Retina (tissue), 1 donor: ENCODE measurements around the gene SCNM1.
A peak's percentile ranks its signal among the peaks of the same experiment; 100 is the strongest.

ENCODE experiments used
- DNase-seq: peaks from one replicate; pipeline ENCODE4 v3.0.0-alpha.2; 2016

Gene SCNM1, protein sequence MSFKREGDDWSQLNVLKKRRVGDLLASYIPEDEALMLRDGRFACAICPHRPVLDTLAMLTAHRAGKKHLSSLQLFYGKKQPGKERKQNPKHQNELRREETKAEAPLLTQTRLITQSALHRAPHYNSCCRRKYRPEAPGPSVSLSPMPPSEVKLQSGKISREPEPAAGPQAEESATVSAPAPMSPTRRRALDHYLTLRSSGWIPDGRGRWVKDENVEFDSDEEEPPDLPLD

GRCh38 chr1:151165738-151166504 is at the start of gene SCNM1, which contains the start of gene LYSMD1:
TSS of gene SCNM1 (plus strand) at chr1:151166144. CDS start at chr1:151166153, 9 bp downstream.
TSS of gene LYSMD1 (minus strand) at chr1:151165902. CDS start at chr1:151165258, 644 bp downstream.
- DNase-seq = peak; percentile 96

GRCh38 chr1:151124763-151125403 is 41.1 kb upstream of the SCNM1 start:
- DNase-seq = no peak

DNA sequence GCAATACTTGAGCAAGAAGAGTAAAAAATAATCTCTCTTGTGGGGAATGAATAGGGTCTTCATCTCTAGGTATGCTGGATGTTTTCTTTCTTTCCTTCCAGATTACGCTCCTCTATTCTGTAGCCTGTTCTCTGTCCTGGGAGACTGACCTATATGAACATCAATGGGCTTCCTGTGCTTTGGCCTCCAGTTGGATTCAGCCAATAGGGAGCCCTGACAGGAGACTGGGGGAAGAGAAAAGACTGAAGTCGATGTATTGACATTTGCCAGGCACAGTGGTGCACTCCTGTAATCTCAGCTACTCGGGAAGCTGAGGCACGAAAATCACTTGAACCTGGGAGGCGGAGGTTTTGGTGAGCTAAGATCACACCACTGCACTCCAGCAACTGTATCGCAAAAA is 37.1 kb upstream of the SCNM1 start:
- no peak for DNase-seq

GRCh38 chr1:151130987-151131586 is 34.9 kb upstream of the SCNM1 start:
- DNase-seq = peak; percentile 90

DNA sequence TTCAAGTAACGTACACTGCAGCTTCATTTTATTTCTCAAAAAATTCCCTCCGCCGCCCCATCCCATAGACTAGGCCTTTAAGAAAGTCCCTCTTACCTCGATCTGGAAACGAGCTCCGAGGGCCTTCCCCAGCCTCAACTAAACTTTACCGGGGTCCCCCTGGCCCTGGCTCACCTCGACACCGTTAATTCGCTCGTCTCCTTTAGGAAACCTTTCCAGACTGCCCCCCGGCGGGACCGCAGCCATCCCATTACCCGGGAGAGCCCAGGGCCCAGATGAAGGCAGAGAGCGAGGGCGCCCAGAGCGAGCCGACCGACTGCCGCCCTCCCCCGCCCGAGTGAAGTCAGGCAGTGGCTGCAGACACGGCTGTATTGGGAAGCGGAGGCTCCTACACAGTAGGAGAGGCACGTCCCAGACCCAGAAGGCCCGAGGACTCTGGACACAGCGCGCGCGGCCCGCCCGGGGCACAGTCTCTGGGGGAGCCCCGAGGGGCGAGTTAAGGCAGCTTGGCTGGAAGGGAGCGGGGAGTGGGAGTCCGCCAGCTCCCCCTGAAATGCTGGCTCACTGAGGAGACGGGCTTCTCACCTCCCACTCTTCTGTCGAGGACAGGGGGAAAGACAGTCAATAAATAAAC is 34.1 kb upstream of the SCNM1 start:
- DNase-seq = peak; percentile 85

DNA sequence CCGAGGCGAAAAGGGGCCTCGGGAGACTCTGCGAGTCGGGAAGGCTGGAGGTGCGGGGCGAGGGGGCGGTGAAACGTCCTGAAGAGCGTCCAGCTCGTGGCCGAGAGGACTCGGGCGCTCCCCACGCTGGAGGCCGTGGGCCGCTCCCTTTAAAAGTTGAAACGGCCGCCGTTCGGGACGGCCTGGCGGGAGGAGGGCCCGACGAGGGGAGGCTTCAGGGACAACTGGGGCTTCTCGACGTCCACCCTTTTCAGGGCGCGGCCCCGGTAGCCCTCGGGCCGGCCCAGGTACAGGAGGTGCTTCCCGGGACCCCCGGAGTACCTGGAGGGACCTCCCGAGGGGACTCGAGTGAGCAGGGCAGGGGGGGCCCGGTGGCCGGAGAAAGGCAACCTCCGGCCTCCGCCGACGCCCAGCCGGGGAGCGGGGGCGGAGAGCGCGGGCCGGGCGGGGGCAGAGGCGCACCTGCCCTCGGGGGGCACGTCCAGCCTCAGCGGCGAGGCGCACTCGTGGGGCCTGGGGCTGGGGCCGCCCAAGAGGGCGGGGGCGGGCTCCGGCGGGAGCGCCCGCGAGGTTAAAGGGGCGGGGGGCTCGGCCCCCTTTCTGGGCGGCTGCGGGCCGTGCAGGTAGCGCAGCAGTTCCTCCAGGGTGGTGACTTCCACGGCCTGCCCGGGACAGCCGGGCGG is 33.5 kb upstream of the SCNM1 start:
- no peak for DNase-seq

- DNase-seq = no peak
Measured at GRCh38 chr1:151133018-151133806, 32.7 kb upstream of the SCNM1 start.

DNA sequence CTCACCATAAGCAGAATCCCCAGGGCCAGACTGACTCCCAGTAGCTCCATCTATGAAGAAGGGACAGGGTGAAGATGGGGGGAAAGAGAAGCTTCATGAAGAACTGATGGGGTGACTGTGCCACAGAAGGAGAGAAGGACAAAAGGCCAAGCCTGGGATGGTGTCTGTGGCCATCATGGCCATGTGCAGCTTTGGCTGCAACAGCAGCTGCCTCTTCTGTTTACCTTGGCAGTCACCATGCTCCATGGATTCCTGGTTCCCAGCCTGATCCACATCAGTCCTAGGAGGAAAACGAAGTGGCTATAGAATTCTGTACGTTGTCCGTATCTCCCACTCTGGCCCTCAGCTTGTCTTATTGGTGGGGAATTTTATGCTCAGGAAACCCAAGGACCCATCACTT is 31.5 kb upstream of the SCNM1 start:
- DNase-seq = no peak

DNA sequence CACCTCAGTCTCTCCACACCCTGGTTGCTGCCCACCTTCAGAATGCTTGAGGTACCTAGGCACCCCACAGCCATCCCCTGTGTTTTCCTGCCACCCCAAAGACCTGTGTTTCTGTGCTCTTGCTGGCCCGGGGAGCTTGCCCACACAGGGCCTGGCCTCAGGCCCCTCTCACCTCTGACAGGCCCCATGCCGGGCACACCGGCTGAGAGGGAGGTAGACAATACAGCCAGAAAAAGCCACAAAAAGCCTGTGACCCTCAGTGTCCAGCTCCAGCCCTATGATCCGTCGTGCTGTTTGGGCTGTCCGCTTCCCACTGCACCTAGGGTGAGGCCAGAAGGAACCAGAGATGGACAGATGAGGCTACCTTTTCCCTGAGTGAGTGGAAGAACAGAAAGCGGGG is 31.0 kb upstream of the SCNM1 start:
- DNase-seq = no peak

DNA sequence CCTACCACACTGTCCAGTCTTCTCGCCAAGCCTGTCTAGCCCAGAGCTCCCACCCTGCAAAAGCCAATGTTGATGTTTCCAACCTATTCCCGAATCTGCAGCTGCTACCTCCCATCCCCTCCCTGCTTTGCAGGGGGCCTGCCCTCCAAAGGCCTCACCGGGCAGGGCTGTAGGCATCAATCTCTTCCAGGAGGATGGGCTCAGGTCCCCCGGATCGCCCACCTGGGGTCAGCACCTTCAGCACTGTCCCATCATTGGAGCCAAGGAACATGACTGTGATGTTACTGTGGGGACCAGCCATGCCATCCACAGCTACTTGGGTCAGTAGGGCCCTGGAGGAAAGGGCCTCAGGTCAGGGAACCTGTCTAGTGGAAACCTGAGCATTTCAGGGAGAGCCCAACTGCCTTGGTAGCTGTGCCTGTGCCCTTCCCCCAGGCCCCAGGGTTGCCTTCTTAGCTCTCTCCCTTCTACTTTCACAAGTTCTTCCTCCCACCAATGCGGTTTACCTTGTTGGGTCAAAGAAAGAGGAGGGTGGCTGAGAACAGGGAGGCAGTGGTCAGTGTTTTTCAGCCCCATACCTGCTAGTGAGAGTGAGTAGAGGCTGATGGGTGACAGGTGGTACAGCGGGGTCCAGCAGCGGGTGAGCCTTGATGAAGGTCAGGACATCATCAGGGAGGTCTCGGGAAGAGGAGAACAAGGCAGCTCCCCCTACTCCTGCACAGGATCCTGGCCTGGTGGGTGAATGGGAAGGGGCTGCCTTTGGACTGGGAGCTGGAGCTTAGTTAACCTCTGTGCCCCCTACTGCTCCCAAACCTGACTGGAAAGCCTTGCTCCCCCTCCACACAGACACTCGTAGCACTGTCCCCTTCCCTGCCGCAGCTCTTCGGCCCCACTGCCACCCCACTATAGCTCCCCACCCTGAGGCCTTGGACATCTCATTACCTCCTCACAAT is 30.2 kb upstream of the SCNM1 start:
- DNase-seq = no peak

- no peak for DNase-seq
Measured at GRCh38 chr1:151137789-151138188, 28.2 kb upstream of the SCNM1 start.

- DNase-seq = no peak
Measured at GRCh38 chr1:151142411-151143056, 23.4 kb upstream of the SCNM1 start.

DNA sequence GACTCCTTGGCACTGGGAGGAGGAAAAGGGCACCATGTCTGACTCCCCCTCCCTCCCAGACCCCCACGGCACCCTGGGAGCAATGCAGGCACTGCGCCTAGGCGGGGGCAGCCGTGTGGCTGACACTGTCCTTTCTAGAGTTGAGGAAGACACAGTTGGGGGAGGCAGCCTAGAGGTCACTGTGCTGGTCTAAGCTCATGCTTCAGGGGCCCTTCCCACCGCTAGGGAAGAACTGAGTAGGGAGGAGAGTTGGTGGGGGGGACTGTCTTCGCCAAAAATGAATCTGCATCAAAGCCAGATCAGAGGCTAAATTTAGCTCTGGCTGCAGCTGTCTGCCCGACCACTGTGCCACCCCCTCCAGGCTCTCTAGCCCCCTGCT is 22.9 kb upstream of the SCNM1 start:
- no peak for DNase-seq

GRCh38 chr1:151143986-151144385 is 22.0 kb upstream of the SCNM1 start:
- DNase-seq = no peak

GRCh38 chr1:151144474-151145303 is 21.3 kb upstream of the SCNM1 start:
- peak; percentile 46 for DNase-seq

- peak; percentile 76 for DNase-seq
Measured at GRCh38 chr1:151145304-151146071, 20.5 kb upstream of the SCNM1 start.

- no peak for DNase-seq
Measured at GRCh38 chr1:151146072-151146411, 19.9 kb upstream of the SCNM1 start.
